ENCODE data around the gene PKD1L1. TPM values are rescaled to one million over a fixed set of nuclear protein-coding genes. Genes with fewer than 3 reads are reported as not detected.

PKD1L1 gene
- total RNA-seq, 1 experiment from 2014 or later, result 0.17 TPM

DNA sequence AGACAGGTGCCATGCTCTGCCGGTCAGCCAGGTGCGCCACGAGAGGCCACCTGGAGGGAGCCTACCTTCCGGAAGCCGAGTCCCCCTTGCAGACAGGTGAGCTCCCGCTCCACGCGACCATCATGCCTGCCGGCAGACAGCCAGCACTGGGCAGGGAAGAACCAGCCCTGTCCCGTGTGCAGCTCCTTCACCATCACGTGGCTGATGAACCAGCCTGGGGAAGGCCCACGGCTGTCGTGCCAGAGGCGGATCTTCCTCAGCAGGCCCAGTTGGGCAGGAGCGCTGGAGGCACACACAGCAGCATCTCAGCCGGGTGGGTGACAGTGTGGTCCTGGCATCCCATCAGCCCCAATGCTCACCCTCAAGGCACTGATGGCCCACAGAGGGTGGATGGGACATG lies 108.9 kb downstream of the PKD1L1 start:
- Histone ChIP-seq H3K23me2 (ENCODE audit: insufficient read length, low read depth, low read length, poor library complexity, severe bottlenecking) (no peaks in the 10 kb centered on the region), H4K91ac (ENCODE audit: insufficient read length, low read depth, low read length) (no peak overlapping the region), H3K4me2 (ENCODE audit: insufficient read depth, insufficient read length, low read length) (no peak overlapping the region)

More for the DNA sequence above, 108.9 kb downstream of the PKD1L1 start:
- H3K79me2 ChIP-seq (ENCODE audit: insufficient read depth, low read length), result no peaks in the 10 kb centered on the region
- H2AFZ ChIP-seq (ENCODE audit: low read length), result no peak overlapping the region
- peaks cover 6% of the 10 kb centered on the region for H3K27me3 Mint-ChIP-seq (ENCODE audit: low read depth)
- H3K27ac Mint-ChIP-seq, result no peak overlapping the region
- no peak overlapping the region for H2AK5ac ChIP-seq (ENCODE audit: insufficient read length, low read length)
- no peaks in the 10 kb centered on the region for H3K9me3 ChIP-seq (ENCODE audit: control insufficient read depth, low read depth, low read length)
- no peak overlapping the region for H3T11ph ChIP-seq (ENCODE audit: low read length)
- H3K79me1 ChIP-seq (ENCODE audit: insufficient read depth, low read depth, low read length, poor library complexity, severe bottlenecking), result no peaks in the 10 kb centered on the region
- no peak overlapping the region for H3K4me3 Mint-ChIP-seq
- no peak overlapping the region for H2BK20ac ChIP-seq (ENCODE audit: low read depth, low read length, poor library complexity, severe bottlenecking)
- no peaks in the 10 kb centered on the region for H4K20me1 ChIP-seq (ENCODE audit: control insufficient read depth, insufficient read depth, insufficient read length)
- no peak overlapping the region for H2BK5ac ChIP-seq (ENCODE audit: insufficient read length, low read length)
- H3K4me1 ChIP-seq (ENCODE audit: insufficient read depth, low read length), result no peaks in the 10 kb centered on the region
- H2BK15ac ChIP-seq (ENCODE audit: low read depth, low read length), result no peak overlapping the region
- no peak for DNase-seq
- no peak overlapping the region for H3K23ac ChIP-seq (ENCODE audit: insufficient read length, low read depth, low read length)
- H3K4me1 Mint-ChIP-seq, result no peaks in the 10 kb centered on the region
- no peaks in the 10 kb centered on the region for H3K9me3 Mint-ChIP-seq
- no peak overlapping the region for H3K18ac ChIP-seq (ENCODE audit: insufficient read length, low read depth, low read length)
- no CpG with 5 or more reads among the region's 16 CpGs for WGBS (ENCODE audit: extremely low coverage, insufficient read length, low lambda C conversion rate)
- no peak overlapping the region for H3K4ac ChIP-seq (ENCODE audit: low read depth, low read length)
- no peak overlapping the region for H3K56ac ChIP-seq (ENCODE audit: insufficient read length, low read depth, low read length)
- H3K27ac ChIP-seq (ENCODE audit: insufficient read length, low read depth, low read length), result no peak overlapping the region
- no peak overlapping the region for H3K14ac ChIP-seq (ENCODE audit: insufficient read depth, low read length)
- H3K9ac ChIP-seq (ENCODE audit: extremely low read depth, insufficient read length, low read length), result no peak overlapping the region
- no peaks in the 10 kb centered on the region for H3K27me3 ChIP-seq (ENCODE audit: insufficient read depth, low read length)
- H2BK120ac ChIP-seq (ENCODE audit: low read depth, low read length, poor library complexity, severe bottlenecking), result no peak overlapping the region
- no peak overlapping the region for H4K8ac ChIP-seq (replicated peaks; ENCODE audit: insufficient read length, low read depth, low read length)
- H3K36me3 Mint-ChIP-seq (ENCODE audit: insufficient read depth in 1 of 3, low read depth in 3 of 3), result no peaks in the 10 kb centered on the region
- TF ChIP-seq, protein P1, sequence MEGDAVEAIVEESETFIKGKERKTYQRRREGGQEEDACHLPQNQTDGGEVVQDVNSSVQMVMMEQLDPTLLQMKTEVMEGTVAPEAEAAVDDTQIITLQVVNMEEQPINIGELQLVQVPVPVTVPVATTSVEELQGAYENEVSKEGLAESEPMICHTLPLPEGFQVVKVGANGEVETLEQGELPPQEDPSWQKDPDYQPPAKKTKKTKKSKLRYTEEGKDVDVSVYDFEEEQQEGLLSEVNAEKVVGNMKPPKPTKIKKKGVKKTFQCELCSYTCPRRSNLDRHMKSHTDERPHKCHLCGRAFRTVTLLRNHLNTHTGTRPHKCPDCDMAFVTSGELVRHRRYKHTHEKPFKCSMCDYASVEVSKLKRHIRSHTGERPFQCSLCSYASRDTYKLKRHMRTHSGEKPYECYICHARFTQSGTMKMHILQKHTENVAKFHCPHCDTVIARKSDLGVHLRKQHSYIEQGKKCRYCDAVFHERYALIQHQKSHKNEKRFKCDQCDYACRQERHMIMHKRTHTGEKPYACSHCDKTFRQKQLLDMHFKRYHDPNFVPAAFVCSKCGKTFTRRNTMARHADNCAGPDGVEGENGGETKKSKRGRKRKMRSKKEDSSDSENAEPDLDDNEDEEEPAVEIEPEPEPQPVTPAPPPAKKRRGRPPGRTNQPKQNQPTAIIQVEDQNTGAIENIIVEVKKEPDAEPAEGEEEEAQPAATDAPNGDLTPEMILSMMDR (conservative IDR thresholded peaks at IDR 0.05), result no peak
- no peak overlapping the region for H4K5ac ChIP-seq (ENCODE audit: insufficient read length, low read depth, low read length)
- H2BK12ac ChIP-seq (ENCODE audit: insufficient read length, low read depth, low read length), result no peak overlapping the region
